Camera-type eye (tissue), 1 donor: ENCODE results near the gene MPPE1. TPM values are rescaled to one million over a fixed set of nuclear protein-coding genes. Genes with fewer than 3 reads are reported as not detected.

Source experiments
- total RNA-seq: library from RNA; depleted of rRNA; stranded (reverse); fragments of >200 nt; gene quantifications from one replicate; pipeline ENCODE4 v1.2.3, GENCODE V29; 2014

MPPE1 gene
- 38.1 TPM for total RNA-seq

DNA sequence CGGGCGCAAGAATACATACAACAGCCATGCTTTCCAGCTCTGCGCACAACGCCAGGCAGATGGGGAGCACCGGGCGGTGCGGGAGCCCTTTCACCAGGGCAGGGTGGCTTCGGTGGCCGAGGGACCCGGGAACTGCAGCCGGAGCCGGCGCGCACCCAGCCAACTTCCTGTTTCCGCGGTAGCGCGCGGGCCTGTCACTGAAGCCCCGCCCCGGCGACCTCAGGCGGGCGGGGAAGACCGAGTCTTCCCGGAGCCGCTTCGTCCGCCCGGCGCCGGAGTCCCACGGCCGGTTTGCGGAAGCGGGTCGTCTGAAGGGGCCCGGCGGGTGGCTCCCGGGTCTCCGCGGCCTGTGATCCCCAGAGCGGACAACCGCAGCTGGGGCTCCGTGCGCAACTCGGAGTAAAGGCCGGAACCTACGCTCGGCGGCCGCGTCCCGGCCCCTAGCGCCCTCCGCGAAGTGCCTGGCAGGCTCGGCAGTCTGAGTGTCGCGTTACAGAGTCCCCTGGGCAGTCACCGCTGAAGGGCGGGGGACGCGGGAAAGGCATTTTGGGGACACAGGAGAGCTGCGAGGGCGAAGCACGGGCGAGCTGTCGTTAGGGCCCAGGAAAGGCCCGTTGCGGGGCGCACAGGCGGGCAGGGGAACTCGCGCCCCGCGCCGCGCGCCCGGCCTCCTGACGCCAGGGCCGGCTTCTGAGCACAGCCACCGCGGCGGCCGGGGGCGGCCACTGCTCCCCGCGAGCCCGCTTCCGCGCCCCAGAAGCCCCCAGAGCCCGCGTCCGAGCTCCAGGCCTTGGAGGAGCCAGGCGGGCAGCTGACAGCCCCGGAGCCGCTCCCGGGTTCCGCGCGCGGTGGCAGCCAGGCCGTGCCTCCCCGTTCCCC lies at the start of gene MPPE1:
MPPE1 (minus strand) TSS at position 136 of the 879 bp plus-strand sequence. CDS start 11,053 bp downstream, outside the sequence.

GRCh38 chr18:11851146-11851805 lies 56.8 kb downstream of the MPPE1 start, which contains the start of gene CHMP1B:
Gene CHMP1B (plus strand): TSS chr18:11851413. CDS start chr18:11851512, 99 bp downstream.

Other genes with a start within 250 kb of the MPPE1 start
- gene GNAL, start 219.1 kb downstream of the MPPE1 start, total RNA-seq: 17.5 TPM
- gene CHMP1B, start 56.9 kb downstream of the MPPE1 start, total RNA-seq: 65.9 TPM
- 28.3 TPM for gene IMPA2, start 73.2 kb upstream of the MPPE1 start, total RNA-seq
- gene ANKRD62, start 185.5 kb upstream of the MPPE1 start, total RNA-seq: not detected